SU-DHL-6 (cell line): Measurements from ENCODE around the gene ACTL6A.

Experiments used
- H2AFZ ChIP-seq: fragments of 200-600 bp; sonication (generic); 2 replicates; pipeline ENCODE4 v1.6.1; 2014; ENCODE audit warnings: low read depth, mild to moderate bottlenecking, moderate library complexity, mixed read lengths, antibody characterized with exemption, low read length; ENCODE audit not compliant: severe bottlenecking
- H3F3A ChIP-seq: fragments of 200-600 bp; shearing (Covaris generic); 2 replicates; pipeline ENCODE4 v1.6.0; 2016; ENCODE audit warnings: antibody characterized with exemption, mild to moderate bottlenecking; ENCODE audit not compliant: insufficient read depth
- H3K27ac ChIP-seq: fragments of 200-600 bp; sonication (generic); 2 replicates; pipeline ENCODE4 v1.5.1; 2016; ENCODE audit warnings: low read depth, mild to moderate bottlenecking, low read length, moderate library complexity, mixed read lengths
- H3K27me3 ChIP-seq: fragments of 200-600 bp; sonication (generic), shearing (Covaris generic); 2 replicates; pipeline ENCODE4 v1.6.0; 2014; ENCODE audit warnings: mild to moderate bottlenecking, low read length
- H3K36me3 ChIP-seq: fragments of 200-600 bp; sonication (generic); 2 replicates; pipeline ENCODE4 v1.6.1; 2014; ENCODE audit warnings: mild to moderate bottlenecking, low read length, mixed read lengths
- H3K4me2 ChIP-seq: fragments of 300-600, 200-600 bp; shearing (Covaris generic), sonication (generic); 2 replicates; pipeline ENCODE4 v1.6.0; 2014; ENCODE audit warnings: low read length, low read depth, mild to moderate bottlenecking; ENCODE audit not compliant: poor library complexity, severe bottlenecking
- H3K4me3 ChIP-seq: fragments of 200-600 bp; sonication (generic); 2 replicates; pipeline ENCODE4 v1.5.1; 2014; ENCODE audit warnings: antibody characterized with exemption, low read length, mild to moderate bottlenecking, mixed read lengths; ENCODE audit not compliant: insufficient read depth, poor library complexity, severe bottlenecking
- H3K79me2 ChIP-seq: fragments of 200-600 bp; sonication (generic); 2 replicates; pipeline ENCODE4 v1.6.1; 2014; ENCODE audit warnings: mild to moderate bottlenecking, low read length, moderate library complexity; ENCODE audit not compliant: insufficient read depth
- H3K9ac ChIP-seq: fragments of 200-600 bp; sonication (generic); 2 replicates; pipeline ENCODE4 v1.7.0; 2014; ENCODE audit warnings: mild to moderate bottlenecking, low read length
- H3K9me2 ChIP-seq: fragments of 200-600 bp; sonication (generic); replicated peaks from 2 replicates; pipeline ENCODE4 v1.6.1; 2014; ENCODE audit warnings: low read length; ENCODE audit not compliant: insufficient read depth
- H3K9me3 ChIP-seq: fragments of 200-600 bp; sonication (generic); 2 replicates; pipeline ENCODE4 v1.6.1; 2014; ENCODE audit warnings: low read length, mixed read lengths; ENCODE audit not compliant: insufficient read depth
- H4K20me1 ChIP-seq: fragments of 200-600 bp; sonication (generic); 2 replicates; pipeline ENCODE4 v1.6.1; 2014; ENCODE audit warnings: low read depth, mild to moderate bottlenecking, antibody characterized with exemption, low read length, moderate library complexity, mixed read lengths
- CTCF ChIP-seq: fragments of 200-600 bp; sonication (generic); IDR thresholded peaks from one replicate; pipeline ENCODE4 v1.5.1; 2017; ENCODE audit warnings: antibody characterized with exemption, mild to moderate bottlenecking, low read length, moderate library complexity; ENCODE audit not compliant: insufficient read depth, poor library complexity, severe bottlenecking
- EZH2phosphoT487 ChIP-seq: fragments of 200-600 bp; sonication (generic), shearing (Covaris generic); conservative IDR thresholded peaks from 2 replicates; pipeline ENCODE4 v1.6.1; 2018; ENCODE audit warnings: mild to moderate bottlenecking, antibody characterized with exemption, low read length, moderate library complexity, mixed read lengths

The ACTL6A gene

GRCh38 chr3:179542375-179542774 lies 20.4 kb upstream of the ACTL6A start:
- H4K20me1 ChIP-seq: no peaks in the 10 kb centered on the region
- H2AFZ ChIP-seq: no peak overlapping the region
- H3K36me3 ChIP-seq: no peaks in the 10 kb centered on the region
- no peak overlapping the region for H3K4me2 ChIP-seq
- no peaks in the 10 kb centered on the region for H3K79me2 ChIP-seq
- no peak overlapping the region for H3K27ac ChIP-seq
- no peaks in the 10 kb centered on the region for H3K9me2 ChIP-seq
- no peak overlapping the region for H3K4me3 ChIP-seq
- H3K9ac ChIP-seq: no peak overlapping the region
- no peaks in the 10 kb centered on the region for H3K27me3 ChIP-seq
- TF ChIP-seq CTCF: no peak
- TF ChIP-seq EZH2phosphoT487: no peak
- no peaks in the 10 kb centered on the region for H3F3A ChIP-seq
- H3K9me3 ChIP-seq: no peaks in the 10 kb centered on the region

- H3K27ac ChIP-seq: no peak overlapping the region
- no peak overlapping the region for H3K4me2 ChIP-seq
- H3K9ac ChIP-seq: no peak overlapping the region
- no peaks in the 10 kb centered on the region for H3K79me2 ChIP-seq
- no peaks in the 10 kb centered on the region for H3K27me3 ChIP-seq
- no peak overlapping the region for H3K4me3 ChIP-seq
- no peaks in the 10 kb centered on the region for H3K36me3 ChIP-seq
- no peaks in the 10 kb centered on the region for H4K20me1 ChIP-seq
- H2AFZ ChIP-seq: no peak overlapping the region
- TF ChIP-seq EZH2phosphoT487 (no peak), CTCF (no peak)
- no peaks in the 10 kb centered on the region for H3K9me2 ChIP-seq
- no peaks in the 10 kb centered on the region for H3K9me3 ChIP-seq
- no peaks in the 10 kb centered on the region for H3F3A ChIP-seq
Measured at GRCh38 chr3:179544981-179545645, 17.6 kb upstream of the ACTL6A start.

GRCh38 chr3:179546814-179547241 lies 15.9 kb upstream of the ACTL6A start:
- no peaks in the 10 kb centered on the region for H3F3A ChIP-seq
- H3K27ac ChIP-seq: no peak overlapping the region
- no peaks in the 10 kb centered on the region for H3K27me3 ChIP-seq
- no peaks in the 10 kb centered on the region for H3K36me3 ChIP-seq
- no peak overlapping the region for H3K4me3 ChIP-seq
- no peak overlapping the region for H3K4me2 ChIP-seq
- H3K79me2 ChIP-seq: no peaks in the 10 kb centered on the region
- H3K9ac ChIP-seq: no peak overlapping the region
- H4K20me1 ChIP-seq: no peaks in the 10 kb centered on the region
- no peak overlapping the region for H2AFZ ChIP-seq
- no peaks in the 10 kb centered on the region for H3K9me3 ChIP-seq
- no peak for TF ChIP-seq EZH2phosphoT487
- no peak for TF ChIP-seq CTCF
- no peaks in the 10 kb centered on the region for H3K9me2 ChIP-seq
